ENCODE measurements around the gene RND3. TPM values are rescaled to one million over a fixed set of nuclear protein-coding genes. Genes with fewer than 3 reads are reported as not detected.

RND3 gene
- total and polyA plus RNA-seq, 2 of the 13 experiments (the other 11 are each of a cell fraction or from before 2014, with no cell fraction given), result 0.13 to 0.42 TPM

- 23% methylated on average over 4 of the region's 4 CpGs for WGBS (ENCODE audit: low lambda C conversion rate)
- H3K27me3 ChIP-seq (ENCODE audit: control insufficient read depth in 1 of 2, insufficient read depth in 2 of 2, low read length in 2 of 2), result no peaks in the 10 kb centered on the region
- H3K4me2 ChIP-seq (ENCODE audit: low read depth, low read length), result no peak overlapping the region
- intact Hi-C loops (cut with micrococcal nuclease; ENCODE audit: unreplicated experiment), result no loop called here
- ATAC-seq (no peak), FAIRE-seq (no peak), DNase-seq (ENCODE audit: low spot score) (no peak)
- BruUV-seq (replicated peaks), result no TSS peak
- TF ChIP-seq GABPA (IDR thresholded peaks at IDR 0.05; ENCODE audit: low read depth, low read length) (no peak), GABPA (CRISPR knock-in tag; IDR thresholded peaks at IDR 0.05; ENCODE audit: low read depth) (no peak), CENPX (CRISPR knock-in tag; IDR thresholded peaks at IDR 0.05) (no peak), IRF2 (CRISPR knock-in tag; IDR thresholded peaks at IDR 0.05) (no peak), ZBTB39 (CRISPR knock-in tag; IDR thresholded peaks at IDR 0.05) (no peak), MBNL3 (CRISPR knock-in tag; conservative IDR thresholded peaks at IDR 0.05) (no peak)
- in situ Hi-C loops (cut with HindIII; ENCODE audit: extremely low pct_ligation_motif_present, low pct_unique_long_range_greater_than_20kb), result no loop called here
- no peak overlapping the region for H3K4me3 ChIP-seq (replicated peaks in 1 of 3; ENCODE audit: insufficient read depth in 1 of 3, low read depth in 2 of 3, low read length in 3 of 3)
- H3K4me1 ChIP-seq (ENCODE audit: insufficient read depth, low read length), result no peaks in the 10 kb centered on the region
- no peaks in the 10 kb centered on the region for H3K9me3 ChIP-seq (ENCODE audit: low read length)
- H3K36me3 ChIP-seq (replicated peaks in 1 of 2; ENCODE audit: control insufficient read depth in 1 of 2, insufficient read depth in 2 of 2, low read length in 2 of 2), result no peaks in the 10 kb centered on the region
- H3K27ac ChIP-seq (ENCODE audit: extremely low read length, insufficient read depth, low read length), result no peak overlapping the region
- no peak overlapping the region for H2AFZ ChIP-seq (ENCODE audit: low read length)
- H4K20me1 ChIP-seq (ENCODE audit: insufficient read depth, low read length), result no peaks in the 10 kb centered on the region
- POLR2A ChIA-PET, result no interaction called here
- CTCF ChIA-PET (ENCODE audit: low intra/inter-chr PET ratio, low total read pairs), result no interaction called here
- no peaks in the 10 kb centered on the region for H3K79me2 ChIP-seq (ENCODE audit: insufficient read depth, low read length)
- no peak overlapping the region for H3K9ac ChIP-seq (ENCODE audit: insufficient read depth, low read depth, low read length)
Observed at GRCh38 chr2:150520033-150520432, 32.6 kb upstream of the RND3 start.

GRCh38 chr2:150517951-150518680, 30.6 kb upstream of the RND3 start:
- POLR2A ChIA-PET, result no interaction called here
- WGBS (ENCODE audit: low lambda C conversion rate), result 15% methylated on average over 5 of the region's 5 CpGs
- TF ChIP-seq MATR3 (CRISPR knock-in tag; IDR thresholded peaks at IDR 0.05) (no peak), ZBTB14 (CRISPR knock-in tag; IDR thresholded peaks at IDR 0.05) (no peak), SMARCC2 (IDR thresholded peaks at IDR 0.05) (no peak), PITX1 (CRISPR knock-in tag; IDR thresholded peaks at IDR 0.05) (no peak), SYNCRIP (IDR thresholded peaks at IDR 0.05; ENCODE audit: insufficient read depth, low read depth, low read length) (no peak), ZMYM2 (CRISPR knock-in tag; IDR thresholded peaks at IDR 0.05) (no peak), ZUFSP (CRISPR knock-in tag; IDR thresholded peaks at IDR 0.05; ENCODE audit: borderline replicate concordance) (no peak), SRF (IDR thresholded peaks at IDR 0.05; ENCODE audit: low read depth, low read length) (no peak), ZBTB38 (CRISPR knock-in tag; IDR thresholded peaks at IDR 0.05) (no peak)

More at GRCh38 chr2:150517951-150518680, 30.6 kb upstream of the RND3 start:
- Histone ChIP-seq H3K9ac (ENCODE audit: insufficient read depth, low read depth, low read length) (no peak overlapping the region), H3K79me2 (ENCODE audit: insufficient read depth, low read length) (no peaks in the 10 kb centered on the region), H3K4me1 (ENCODE audit: insufficient read depth, low read length) (no peaks in the 10 kb centered on the region), H3K9me3 (ENCODE audit: low read length) (no peaks in the 10 kb centered on the region), H3K27me3 (ENCODE audit: control insufficient read depth in 1 of 2, insufficient read depth in 2 of 2, low read length in 2 of 2) (no peaks in the 10 kb centered on the region), H3K27ac (ENCODE audit: extremely low read length, insufficient read depth, low read length) (no peak overlapping the region), H2AFZ (ENCODE audit: low read length) (no peak overlapping the region), H3K36me3 (replicated peaks in 1 of 2; ENCODE audit: control insufficient read depth in 1 of 2, insufficient read depth in 2 of 2, low read length in 2 of 2) (no peaks in the 10 kb centered on the region), H3K4me3 (replicated peaks in 1 of 3; ENCODE audit: insufficient read depth in 1 of 3, low read depth in 2 of 3, low read length in 3 of 3) (no peak overlapping the region), H3K4me2 (ENCODE audit: low read depth, low read length) (no peak overlapping the region), H4K20me1 (ENCODE audit: insufficient read depth, low read length) (no peaks in the 10 kb centered on the region)
- CTCF ChIA-PET (ENCODE audit: low intra/inter-chr PET ratio, low total read pairs), result no interaction called here
- intact Hi-C loops (cut with micrococcal nuclease; ENCODE audit: unreplicated experiment), result no loop called here
- no peak for DNase-seq (ENCODE audit: low spot score)
- BruUV-seq (replicated peaks), result no TSS peak
- in situ Hi-C loops (cut with HindIII; ENCODE audit: extremely low pct_ligation_motif_present, low pct_unique_long_range_greater_than_20kb), result no loop called here
- ATAC-seq, result no peak
- no peak for FAIRE-seq

Data from HepG2 (cell line).